Body of pancreas (tissue), 4 donors: ENCODE results near the gene MRPL40. TPM values are rescaled to one million over a fixed set of nuclear protein-coding genes. Genes with fewer than 3 reads are reported as not detected.

ENCODE experiments used
- ATAC-seq: fragments of 150-250 bp; one replicate; pipeline ENCODE4 v1.9.1; 2016
- DNase-seq, 4 donors: peaks; one replicate each; pipeline ENCODE4 v3.0.0-alpha.2; 2019
- H3K27ac ChIP-seq, 4 donors: fragments of 200-600 bp; sonication (generic); 1 replicate in 3 of 4; 2 replicates in 1 of 4; pipeline versions ENCODE4 v1.5.1 to v1.6.1; 2016 to 2019; ENCODE audit warnings: mild to moderate bottlenecking in 1 of 4, mixed read lengths in 1 of 4, moderate library complexity in 1 of 4
- H3K27me3 ChIP-seq, 2 donors: fragments of 200-600 bp; sonication (generic); one replicate each; pipeline ENCODE4 v1.6.0; 2016; ENCODE audit warnings: mild to moderate bottlenecking in 1 of 2
- H3K36me3 ChIP-seq, 2 donors: fragments of 200-600 bp; sonication (generic); replicated peaks in 1 of 2; 2 replicates each; pipeline ENCODE4 v1.5.1; 2016; ENCODE audit warnings: low read depth in 2 of 2; ENCODE audit not compliant: insufficient read depth in 1 of 2
- H3K4me1 ChIP-seq: fragments of 200-600 bp; sonication (generic); one replicate; pipeline ENCODE4 v1.6.0; 2016
- H3K4me3 ChIP-seq, 2 donors: fragments of 200-600 bp; sonication (generic); 1 replicate in 1 of 2; 2 replicates in 1 of 2; pipeline ENCODE4 v1.5.1; 2016 to 2019
- H3K9me3 ChIP-seq, 3 donors: fragments of 200-600 bp; sonication (generic); 1 replicate in 2 of 3; 2 replicates in 1 of 3; pipeline ENCODE4 v1.5.1; 2016
- POLR2A ChIP-seq, 3 donors: fragments of 450-650 bp; IDR thresholded peaks; one replicate each; pipeline ENCODE4 v1.6.1; 2016; ENCODE audit warnings: antibody characterized with exemption in 3 of 3, mild to moderate bottlenecking in 2 of 3
- WGBS, 2 donors: methylation state at CpG; one replicate each; pipeline ENCODE4 v1.1.5; 2017; 5-methylcytosine and 5-hydroxymethylcytosine counted together
- intact Hi-C: fragments of 100-400 bp; cut with DNase I; formaldehyde crosslinking; loops from one replicate; pipeline ENCODE4 v1.15.1; 2023
- total RNA-seq, 2 donors: library from RNA; depleted of rRNA; stranded (reverse); fragments of >200 nt; gene quantifications; one replicate each; pipeline ENCODE4 v1.1.0, GENCODE V29; 2016
- TF ChIP-seq, protein P1 (sequence below), 7 experiments: fragments of 450-650 bp in 4 of 7; fragments of 200-600 bp in 3 of 7; sonication (generic) in 3 of 7; IDR thresholded peaks; one replicate each; pipeline ENCODE4 v1.5.1; 2016 to 2019; ENCODE audit warnings: antibody characterized with exemption in 7 of 7

MRPL40 gene
- total RNA-seq, 2 donors from 2014 or later: 4.0 to 13.5 TPM

DNA sequence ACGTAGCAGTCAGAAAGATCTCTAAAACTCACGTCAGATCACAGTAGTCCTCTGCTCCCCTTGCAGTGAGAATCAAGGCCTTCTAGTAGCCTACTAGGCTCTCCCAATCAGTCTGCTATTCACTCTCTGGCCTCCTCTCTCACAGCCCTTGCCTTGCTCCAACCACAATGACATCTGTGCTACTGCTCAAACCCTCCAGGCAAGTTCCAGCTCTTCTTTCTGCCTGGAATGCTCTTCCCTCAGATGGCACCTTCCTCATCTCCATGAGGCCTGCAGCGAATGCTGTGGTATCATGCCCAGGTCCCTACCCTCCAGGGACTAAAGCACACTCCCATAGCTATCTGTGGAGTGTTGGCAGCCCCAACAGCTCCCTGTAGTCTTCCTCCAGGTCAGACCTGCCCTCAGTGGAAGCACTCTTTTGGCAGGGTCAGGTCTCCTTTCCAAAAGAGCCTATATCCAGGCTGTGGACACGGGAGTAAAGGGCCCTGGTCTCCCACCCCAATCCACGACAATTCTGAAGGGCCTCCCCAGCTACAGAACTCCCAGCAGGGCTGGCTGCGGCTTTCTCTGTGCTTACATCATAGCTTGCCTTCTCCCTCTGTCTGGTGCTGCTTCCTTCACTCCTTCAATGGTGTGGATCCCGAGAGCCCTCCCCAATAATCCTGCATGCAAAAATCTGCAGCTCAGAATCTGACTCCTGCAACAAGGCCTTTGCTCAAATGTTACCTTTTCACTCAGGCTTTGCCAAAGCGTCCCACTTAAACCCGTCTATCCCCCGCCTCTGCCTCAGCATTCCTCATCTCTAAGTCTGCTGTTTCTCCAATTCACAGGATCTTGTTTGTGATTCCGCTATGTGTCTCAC, 9.7 kb upstream of the MRPL40 start:
- H3K4me1 ChIP-seq: peaks cover 8% of the 10 kb centered on the region

DNA sequence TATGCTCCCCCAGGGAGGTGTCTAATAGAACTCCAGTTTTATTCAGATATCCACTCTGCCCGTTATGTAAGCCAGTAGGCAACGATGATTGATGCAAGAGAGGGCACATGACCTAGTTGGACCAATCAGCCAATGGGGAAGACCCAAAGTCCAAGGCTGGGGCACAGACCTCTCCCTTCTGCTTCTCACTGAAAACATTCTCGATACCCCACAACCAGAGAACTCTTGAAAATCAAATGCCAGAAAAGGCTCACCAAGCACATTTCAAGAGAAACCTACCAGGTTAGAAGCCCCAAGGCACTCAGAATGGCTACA, 8.2 kb upstream of the MRPL40 start:
- intact Hi-C loops: no loop called here
- 52 to 64% methylated on average over 3 of the region's 3 CpGs for WGBS, 2 donors
- Histone ChIP-seq H3K4me1 (peaks cover 8% of the 10 kb centered on the region), H3K36me3 (no peaks in the 10 kb centered on the region), H3K27ac (no peak overlapping the region), H3K9me3 (no peaks in the 10 kb centered on the region), H3K27me3 (no peaks in the 10 kb centered on the region), H3K4me3 (no peak overlapping the region)
- ATAC-seq (no peak), DNase-seq (no peak)
- TF ChIP-seq, protein P1, sequence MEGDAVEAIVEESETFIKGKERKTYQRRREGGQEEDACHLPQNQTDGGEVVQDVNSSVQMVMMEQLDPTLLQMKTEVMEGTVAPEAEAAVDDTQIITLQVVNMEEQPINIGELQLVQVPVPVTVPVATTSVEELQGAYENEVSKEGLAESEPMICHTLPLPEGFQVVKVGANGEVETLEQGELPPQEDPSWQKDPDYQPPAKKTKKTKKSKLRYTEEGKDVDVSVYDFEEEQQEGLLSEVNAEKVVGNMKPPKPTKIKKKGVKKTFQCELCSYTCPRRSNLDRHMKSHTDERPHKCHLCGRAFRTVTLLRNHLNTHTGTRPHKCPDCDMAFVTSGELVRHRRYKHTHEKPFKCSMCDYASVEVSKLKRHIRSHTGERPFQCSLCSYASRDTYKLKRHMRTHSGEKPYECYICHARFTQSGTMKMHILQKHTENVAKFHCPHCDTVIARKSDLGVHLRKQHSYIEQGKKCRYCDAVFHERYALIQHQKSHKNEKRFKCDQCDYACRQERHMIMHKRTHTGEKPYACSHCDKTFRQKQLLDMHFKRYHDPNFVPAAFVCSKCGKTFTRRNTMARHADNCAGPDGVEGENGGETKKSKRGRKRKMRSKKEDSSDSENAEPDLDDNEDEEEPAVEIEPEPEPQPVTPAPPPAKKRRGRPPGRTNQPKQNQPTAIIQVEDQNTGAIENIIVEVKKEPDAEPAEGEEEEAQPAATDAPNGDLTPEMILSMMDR (IDR thresholded peaks at IDR 0.05): no peak
- TF ChIP-seq POLR2A (IDR thresholded peaks at IDR 0.05): no peak

More for the DNA sequence above, 9.7 kb upstream of the MRPL40 start:
- DNase-seq: no peak
- TF ChIP-seq POLR2A (IDR thresholded peaks at IDR 0.05): no peak
- TF ChIP-seq, protein P1 (IDR thresholded peaks at IDR 0.05): no peak
- Histone ChIP-seq H3K4me3 (no peak overlapping the region), H3K27me3 (no peaks in the 10 kb centered on the region), H3K9me3 (no peaks in the 10 kb centered on the region), H3K36me3 (no peaks in the 10 kb centered on the region), H3K27ac (no peak overlapping the region)
- intact Hi-C loops: no loop called here
- ATAC-seq: no peak
- 86 to 87% methylated on average over 9 to 11 of the region's 11 CpGs for WGBS, 2 donors

DNA sequence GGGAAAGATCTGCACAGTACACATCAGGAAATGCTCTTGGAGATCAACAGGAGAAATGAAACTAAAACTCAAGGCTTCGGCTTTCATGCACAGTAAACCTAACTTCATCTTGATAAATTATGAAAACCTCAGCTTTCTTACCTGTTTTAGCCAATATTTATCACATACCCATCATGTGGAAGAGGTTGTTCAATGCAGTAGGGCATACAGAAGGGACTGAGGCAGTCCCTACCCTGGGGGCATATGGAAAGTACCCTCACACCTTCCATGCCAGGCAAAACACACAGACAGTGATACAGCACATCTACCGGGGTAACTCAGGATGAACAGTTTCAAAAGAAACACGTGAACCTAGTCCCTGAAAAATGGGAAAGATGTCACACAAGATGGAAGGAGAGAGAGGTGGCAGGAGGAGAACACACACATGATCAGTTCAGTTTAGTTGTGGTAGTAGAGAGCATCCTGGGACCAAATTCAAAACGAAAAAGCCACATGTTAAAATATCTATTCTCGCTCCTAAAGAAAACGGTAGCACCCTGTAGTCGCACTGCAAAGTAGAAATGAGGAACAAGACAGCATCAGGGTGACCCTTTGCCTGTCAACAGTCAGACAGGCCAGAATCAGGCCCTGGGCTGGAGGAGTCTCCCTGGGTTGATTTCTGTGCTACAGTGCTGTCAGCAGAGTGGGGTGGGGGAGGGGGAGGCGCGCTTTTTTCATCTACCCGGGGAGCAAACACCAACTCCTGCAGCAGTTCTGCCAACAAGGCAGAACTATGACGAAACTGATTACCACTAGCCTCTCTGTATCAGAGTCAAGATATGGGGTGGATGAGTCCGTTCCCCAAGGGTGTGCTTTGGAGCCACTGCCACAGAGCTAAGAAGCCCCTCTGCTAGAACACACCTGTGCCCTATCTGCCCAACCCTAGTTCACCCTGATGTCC, 2.1 kb upstream of the MRPL40 start:
- Histone ChIP-seq H3K27me3 (no peaks in the 10 kb centered on the region), H3K4me1 (peaks cover 27% of the 10 kb centered on the region), H3K27ac (peak overlapping the region in 3 of 4 donors; percentile 58 to 97 (median 75)), H3K9me3 (no peaks in the 10 kb centered on the region), H3K4me3 (peak overlapping the region; percentile 66 to 87), H3K36me3 (no peaks in the 10 kb centered on the region)
- DNase-seq (peak in 3 of 4 donors; percentile 24 to 51 (median 45)), ATAC-seq (no peak)
- WGBS, 2 donors: 12 to 15% methylated on average over 7 to 12 of the region's 12 CpGs
- TF ChIP-seq, protein P1 (IDR thresholded peaks at IDR 0.05): no peak
- TF ChIP-seq POLR2A (IDR thresholded peaks at IDR 0.05): no peak
- intact Hi-C loops: no loop called here

DNA sequence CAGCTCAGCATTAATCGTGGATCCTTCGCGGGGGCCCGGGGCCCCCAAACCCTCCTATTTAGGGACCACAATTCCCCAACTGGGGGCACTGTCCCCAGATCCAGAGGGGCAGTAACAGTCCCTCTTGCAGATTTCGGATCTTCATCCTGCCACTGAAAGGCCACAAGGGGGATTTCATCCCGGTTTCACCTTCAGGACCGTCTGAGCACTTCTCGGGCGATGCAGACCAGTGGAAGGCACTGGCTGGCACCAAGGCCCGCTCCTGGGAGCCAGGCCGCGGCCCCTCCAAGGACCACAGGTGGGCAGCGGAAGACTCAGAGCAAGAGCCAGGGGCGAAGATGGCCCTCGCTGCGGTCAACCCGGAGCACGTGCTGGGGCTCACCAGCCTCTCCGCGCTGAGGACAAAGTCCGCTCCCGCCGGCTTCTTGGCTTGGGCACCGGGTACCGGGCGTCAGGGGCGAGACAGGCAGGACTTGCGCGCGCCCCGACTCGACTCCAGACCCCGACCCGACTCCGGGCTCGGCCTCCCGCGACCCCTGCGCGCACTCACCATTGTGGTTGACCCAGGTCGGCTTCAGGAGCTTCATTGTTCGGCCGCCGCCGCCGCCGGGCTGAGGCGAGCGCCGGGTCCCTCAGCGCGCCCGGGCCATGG, 1.3 kb upstream of the MRPL40 start:
- intact Hi-C loops: no loop called here
- Histone ChIP-seq H3K4me3 (peak overlapping the region; percentile 66 to 87), H3K4me1 (peaks cover 27% of the 10 kb centered on the region), H3K36me3 (peaks cover 0 to 5% of the 10 kb centered on the region in 2 donors), H3K9me3 (no peaks in the 10 kb centered on the region), H3K27ac (peak overlapping the region; percentile 58 to 97 (median 76)), H3K27me3 (no peaks in the 10 kb centered on the region)
- TF ChIP-seq, protein P1 (IDR thresholded peaks at IDR 0.05): peak in 1 of 7 experiments; percentile 7
- no peak for TF ChIP-seq POLR2A (IDR thresholded peaks at IDR 0.05)
- 0 to 1% methylated on average over 7 to 53 of the region's 53 CpGs for WGBS, 2 donors
- DNase-seq: peak; percentile 43 to 66 (median 56)
- no peak for ATAC-seq
